GM18505 (cell line): ENCODE measurements around the gene MGMT.

ENCODE experiments used
- ATAC-seq: cut with Tn5 transposase; IDR thresholded peaks from one replicate; pipeline ENCODE4 v1.9.1; 2021; ENCODE audit not compliant: unreplicated experiment
- POLR2A ChIP-seq: IDR thresholded peaks from 4 replicates; pipeline ENCODE4 v1.6.1; 2011; ENCODE audit warnings: borderline replicate concordance; ENCODE audit not compliant: insufficient read depth, insufficient read length; ENCODE audit errors: extremely low read depth

MGMT gene

DNA sequence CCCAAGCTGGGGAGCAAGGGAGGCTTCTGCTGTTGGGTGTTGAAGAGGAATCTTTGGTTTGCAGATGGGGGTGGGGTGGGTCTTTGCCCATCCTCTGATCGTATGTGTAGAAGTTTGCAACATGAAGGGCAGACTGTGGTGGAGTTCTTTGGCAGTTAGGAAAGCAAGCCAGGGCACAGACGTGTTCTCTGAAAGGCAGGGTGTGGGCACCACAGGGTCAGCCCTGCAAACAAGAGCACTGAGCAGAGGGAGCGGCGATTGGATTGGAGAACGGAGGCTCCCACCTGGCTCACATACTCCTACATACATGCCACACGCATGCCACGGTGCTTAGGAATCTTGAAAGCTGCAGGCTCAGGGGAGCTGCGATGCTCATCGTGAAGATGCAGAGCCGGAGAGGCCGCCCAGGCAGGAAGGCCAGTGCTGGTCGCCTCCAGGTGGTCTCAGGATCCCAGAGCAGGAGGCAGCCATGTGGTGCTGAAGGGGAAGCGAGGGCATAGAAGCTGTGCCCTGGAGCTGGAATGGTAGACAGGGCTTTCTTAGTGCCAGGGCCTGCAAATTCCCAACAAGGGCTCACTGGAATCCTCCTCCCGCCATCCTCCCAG, 149.0 kb downstream of the MGMT start:
- no peak for ATAC-seq
- no peak for TF ChIP-seq POLR2A

DNA sequence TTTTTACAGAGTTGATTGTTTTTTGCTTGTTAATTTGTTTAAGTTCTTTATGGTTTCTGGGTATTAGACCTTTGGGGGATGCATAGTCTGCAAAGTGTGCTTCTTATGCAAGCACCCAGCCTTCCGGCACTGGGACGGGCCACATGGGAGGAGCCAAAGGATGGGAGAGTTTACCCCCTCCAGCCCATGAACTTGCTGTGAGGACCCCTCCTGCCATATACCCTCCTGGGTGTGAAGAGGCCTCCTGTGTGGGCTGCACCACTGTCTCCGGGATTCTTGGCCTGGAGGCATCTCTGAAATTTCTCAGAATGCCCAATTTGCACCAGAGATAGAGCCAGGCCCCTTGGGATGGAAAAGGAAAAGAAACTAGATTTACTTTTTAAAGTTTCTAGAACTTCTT, 150.7 kb downstream of the MGMT start:
- TF ChIP-seq POLR2A: no peak
- no peak for ATAC-seq

DNA sequence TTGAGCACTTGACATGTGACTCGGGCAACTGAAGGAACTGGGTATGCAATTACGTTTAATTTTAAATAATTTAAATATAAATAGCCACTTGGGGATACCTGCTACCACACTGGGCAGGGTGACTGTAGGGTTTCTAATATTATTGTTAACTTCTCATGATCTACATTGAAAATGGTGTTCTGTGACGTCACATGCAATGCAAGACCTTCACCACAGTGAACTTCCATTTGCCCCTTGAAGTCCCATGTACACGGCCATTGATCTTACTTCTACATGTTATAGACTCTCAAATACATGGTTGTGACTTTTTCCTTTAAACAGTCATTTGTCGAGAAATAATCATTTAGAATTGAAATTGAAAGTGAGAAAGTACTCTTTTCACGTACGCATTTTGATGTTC, 154.0 kb downstream of the MGMT start:
- ATAC-seq: no peak
- TF ChIP-seq POLR2A: no peak

DNA sequence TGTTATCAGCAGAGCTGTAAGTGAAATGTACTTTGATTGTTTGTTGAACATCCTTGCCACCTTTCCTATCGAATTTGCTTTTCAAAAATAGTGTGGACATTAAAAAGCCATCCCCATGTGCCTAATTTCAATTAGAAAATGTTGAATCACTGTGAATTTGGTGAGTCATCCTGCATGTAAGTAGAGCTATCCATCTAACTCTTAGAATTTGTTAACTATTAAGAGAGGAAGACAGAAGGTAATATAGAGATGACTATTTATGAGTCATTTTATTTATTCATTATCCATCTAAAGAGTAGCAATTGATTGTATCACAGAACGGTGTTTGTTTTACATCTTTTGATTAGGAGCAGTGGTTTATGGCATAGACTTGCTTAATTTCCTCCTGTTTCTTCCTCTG, 154.7 kb downstream of the MGMT start:
- TF ChIP-seq POLR2A: no peak
- no peak for ATAC-seq

DNA sequence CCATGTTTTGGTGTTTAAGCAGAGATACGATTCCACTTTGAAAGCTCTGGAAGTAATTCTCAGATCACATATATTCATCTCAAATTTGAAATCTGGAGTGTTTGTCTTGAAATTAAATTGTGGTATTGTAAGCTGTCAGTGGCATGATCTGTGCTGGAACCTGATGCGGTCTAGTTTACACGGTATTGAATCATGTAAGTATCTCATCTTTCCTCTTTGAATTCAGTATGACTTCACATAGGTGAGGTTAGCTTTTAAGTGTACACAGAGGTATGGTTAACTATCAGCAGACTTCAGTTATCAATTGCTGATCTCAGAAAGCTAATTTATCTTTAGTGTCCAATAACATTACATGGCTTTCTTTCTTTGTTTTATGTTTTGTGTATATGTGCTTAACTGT, 155.2 kb downstream of the MGMT start:
- no peak for ATAC-seq
- no peak for TF ChIP-seq POLR2A

DNA sequence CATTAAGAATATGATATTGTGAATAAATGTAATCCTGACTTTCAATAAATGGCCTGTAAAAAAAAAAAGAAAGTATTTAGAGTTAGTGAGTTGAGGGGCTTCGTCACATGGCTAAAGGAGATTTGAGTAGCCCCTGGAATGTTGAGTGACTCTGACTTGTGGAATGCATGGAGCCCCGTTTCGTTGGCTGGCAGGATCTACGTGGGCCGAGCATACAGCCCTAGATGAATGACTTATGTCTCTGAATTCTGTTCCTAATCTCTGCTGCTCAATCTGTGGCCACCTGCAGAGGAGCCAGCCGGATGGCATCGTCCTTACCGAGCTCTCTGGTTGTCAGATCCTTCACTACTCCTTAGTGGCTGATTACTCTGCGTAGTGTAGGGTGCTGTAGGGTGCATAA, 155.7 kb downstream of the MGMT start:
- ATAC-seq: no peak
- TF ChIP-seq POLR2A: no peak

DNA sequence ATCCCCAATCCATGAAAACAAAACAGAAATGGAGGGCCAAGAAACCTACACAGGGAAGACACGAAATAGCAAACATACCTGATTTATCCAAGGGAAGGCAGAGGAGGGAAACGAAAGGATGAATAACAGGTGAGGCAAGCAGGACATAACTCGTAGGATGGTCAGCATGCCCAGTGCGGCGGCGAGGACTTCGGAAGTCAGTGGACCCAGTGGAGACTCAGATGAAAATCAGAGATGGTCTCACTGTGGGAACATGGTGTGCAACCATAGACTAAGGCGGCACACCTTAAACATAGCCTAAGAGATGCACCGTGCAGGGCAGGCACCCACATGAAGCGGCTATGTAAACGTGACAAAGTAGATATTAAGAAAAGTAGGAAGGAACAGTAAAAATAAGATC, 157.5 kb downstream of the MGMT start:
- ATAC-seq: no peak
- no peak for TF ChIP-seq POLR2A

DNA sequence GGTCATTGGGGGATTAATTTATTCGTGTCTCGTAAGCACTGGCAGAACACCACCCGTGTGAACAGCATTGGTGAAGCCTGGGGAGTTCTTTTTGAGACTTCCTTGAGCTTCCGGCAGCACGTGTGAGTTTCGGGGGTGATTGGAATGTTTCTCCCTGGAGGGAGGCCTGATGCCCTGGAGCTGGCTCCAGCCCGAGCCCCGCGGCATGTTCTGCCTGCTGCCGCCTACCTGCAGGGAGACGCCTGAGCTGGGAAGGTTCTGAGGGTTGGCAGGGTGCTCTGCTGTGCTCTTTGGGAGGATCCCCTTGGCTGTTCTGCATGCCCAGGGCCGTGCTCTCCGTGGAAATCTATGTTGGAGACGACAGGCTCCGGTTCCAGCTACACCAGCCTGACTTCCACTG, 159.3 kb downstream of the MGMT start:
- no peak for TF ChIP-seq POLR2A
- ATAC-seq: no peak

DNA sequence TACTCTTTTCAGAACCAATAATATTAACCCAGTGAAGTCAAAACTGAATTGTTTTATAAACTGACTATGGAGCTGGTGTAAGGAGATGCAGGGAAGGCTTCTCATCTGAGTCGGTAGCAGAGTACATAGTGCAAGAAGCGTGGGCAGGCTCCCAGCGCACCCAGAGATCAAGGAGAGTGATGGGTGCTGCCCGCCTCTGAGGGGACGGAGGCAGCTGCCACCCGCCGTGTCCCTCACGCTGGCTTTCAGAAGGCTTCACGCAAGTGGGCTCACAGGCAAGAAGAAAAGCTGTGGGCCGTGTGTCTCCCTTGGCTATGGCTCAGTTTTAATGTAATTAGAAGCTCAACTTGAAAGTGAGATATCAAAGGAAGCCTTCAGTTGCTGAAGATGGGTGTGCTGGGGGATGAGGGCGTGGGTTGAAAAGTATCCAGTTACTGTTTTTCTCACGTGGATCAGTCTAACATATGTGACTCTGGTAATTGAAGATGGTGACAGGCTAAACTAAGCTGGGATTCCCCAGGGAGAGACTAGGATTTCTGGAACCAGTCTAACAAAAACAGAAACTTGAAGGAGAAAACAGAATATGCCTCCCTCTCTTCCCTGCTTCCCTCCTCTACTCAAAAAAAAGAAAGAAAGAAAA, 159.9 kb downstream of the MGMT start:
- TF ChIP-seq POLR2A: no peak
- ATAC-seq: no peak

DNA sequence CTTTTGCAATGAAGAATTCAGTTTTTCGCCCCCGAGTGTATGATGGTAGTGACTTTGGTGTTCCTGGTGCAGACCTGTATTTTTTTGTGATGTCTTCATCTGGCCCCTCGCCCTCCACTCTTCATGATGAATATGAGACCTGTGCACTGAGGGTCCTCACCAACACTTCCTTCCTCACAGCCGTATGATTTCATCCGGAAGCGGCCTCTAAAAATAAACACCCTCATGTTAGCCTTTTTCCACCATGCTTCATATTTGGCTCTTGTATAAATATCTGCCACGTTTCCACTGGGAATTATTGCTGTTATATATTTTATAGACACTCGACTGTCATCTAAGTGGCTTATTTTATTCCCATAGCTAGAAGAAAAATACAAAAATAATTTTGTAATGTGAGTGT, 160.4 kb downstream of the MGMT start:
- no peak for ATAC-seq
- TF ChIP-seq POLR2A: no peak

DNA sequence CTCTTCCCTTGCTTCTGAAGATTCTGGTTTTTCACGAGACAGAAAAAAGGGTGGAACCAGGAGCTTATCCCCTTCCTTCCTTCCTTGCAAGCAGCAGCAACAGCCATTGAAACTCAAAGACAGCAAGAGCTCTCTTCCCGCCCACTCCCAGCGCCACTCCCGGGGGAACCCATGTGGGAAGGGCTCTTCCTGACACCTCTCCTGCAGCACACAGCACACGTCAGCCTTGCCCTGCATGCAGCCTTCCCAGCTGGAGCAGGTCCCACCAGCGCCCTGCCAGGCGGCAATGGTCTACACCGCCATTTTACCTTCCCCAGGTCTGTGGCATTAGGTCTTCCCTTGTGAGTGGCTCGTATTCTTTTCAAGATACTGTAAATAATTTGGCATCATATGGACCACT, 161.8 kb downstream of the MGMT start:
- ATAC-seq: no peak
- TF ChIP-seq POLR2A: no peak

DNA sequence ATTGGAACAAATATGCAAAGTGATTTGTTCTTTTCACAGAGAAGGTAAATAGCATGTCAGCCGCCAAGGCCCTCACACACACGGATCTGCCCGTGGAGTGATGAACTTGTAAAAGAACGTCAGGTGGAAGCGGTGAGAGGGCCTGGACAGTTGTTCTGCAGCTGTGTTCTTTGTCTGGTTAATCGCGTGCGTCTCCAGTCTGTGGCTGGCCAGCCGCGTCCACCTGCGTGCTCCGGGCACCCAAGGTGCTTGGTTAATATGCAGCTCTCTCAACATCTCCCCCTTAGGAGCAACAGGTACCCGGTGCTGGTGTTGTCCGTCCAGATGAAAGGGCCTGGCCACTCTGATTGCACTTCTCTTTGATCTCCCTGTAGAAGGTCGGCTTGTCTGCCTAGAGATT, 162.9 kb downstream of the MGMT start:
- TF ChIP-seq POLR2A: no peak
- no peak for ATAC-seq

DNA sequence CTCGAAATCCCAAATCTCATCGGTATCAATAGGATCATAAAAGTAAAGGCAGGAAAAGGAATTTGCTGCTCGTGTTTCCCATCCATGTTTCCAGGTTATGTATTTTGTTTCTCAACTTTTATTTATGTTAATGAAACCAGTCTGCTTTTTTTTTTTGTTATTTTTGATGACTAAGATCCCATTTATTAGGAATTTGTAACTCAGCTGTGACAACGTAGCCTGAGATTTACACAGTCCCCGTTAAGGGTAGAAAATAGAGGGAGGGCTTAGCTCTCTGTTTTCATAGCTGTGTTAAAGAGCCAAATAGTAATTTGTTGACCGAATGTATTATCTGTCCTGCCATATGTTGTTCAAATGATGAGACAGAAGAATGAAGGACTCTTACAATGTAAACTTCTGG, 164.0 kb downstream of the MGMT start:
- TF ChIP-seq POLR2A: no peak
- no peak for ATAC-seq

DNA sequence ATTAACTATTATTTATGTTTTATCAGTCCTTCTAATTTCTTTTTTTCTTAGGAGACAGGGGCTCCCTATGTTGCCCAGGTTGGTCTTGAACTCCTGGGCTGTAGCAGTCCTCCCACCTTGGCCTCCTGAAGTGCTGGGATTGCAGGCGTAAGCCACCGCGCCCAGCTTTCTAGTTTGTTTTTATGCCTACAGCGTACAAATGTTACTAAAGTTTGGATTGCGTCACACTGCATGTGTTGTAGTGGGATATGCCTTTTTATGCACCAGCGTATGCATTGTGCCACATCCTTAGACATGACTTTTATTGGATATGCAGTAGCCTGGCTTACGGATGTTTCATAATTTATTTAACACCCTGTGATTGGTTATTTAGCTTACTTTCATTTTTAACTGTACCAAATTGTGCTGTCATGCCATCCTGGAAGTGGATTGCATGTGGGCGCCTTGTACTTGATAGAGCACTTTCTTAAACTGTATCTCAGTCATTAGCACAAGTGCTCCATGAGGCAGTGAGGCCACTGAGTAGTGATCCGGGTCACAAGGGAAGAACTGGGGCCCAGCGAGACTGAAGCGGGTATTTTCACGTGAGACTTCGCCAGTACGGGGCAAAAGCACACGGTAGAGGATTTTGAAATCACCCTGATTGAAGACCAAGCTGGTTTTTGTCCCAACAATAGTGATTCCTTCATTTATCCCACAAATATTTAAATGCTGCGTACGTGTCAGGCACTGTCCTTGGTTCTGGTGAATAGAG, 165.0 kb downstream of the MGMT start:
- no peak for ATAC-seq
- TF ChIP-seq POLR2A: no peak

DNA sequence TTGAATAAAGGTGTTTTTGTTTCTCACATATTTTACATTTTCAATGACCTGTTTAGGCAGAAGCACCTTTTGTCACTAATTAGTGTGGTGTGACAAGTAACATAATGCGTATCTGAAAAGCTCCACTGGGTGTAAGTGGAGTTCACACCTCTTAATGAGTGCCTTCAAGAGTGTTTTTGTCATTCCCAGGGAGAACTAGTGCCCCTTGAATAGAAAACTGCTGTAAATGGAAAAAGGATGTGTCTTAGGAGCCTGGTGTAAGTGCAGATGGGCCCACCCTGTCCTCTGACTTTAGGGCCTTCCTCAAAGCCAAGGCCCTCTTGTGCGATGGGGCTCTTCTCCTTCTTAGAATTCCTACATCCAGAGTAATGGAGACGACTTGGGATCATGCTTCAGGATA, 170.0 kb downstream of the MGMT start:
- ATAC-seq: no peak

DNA sequence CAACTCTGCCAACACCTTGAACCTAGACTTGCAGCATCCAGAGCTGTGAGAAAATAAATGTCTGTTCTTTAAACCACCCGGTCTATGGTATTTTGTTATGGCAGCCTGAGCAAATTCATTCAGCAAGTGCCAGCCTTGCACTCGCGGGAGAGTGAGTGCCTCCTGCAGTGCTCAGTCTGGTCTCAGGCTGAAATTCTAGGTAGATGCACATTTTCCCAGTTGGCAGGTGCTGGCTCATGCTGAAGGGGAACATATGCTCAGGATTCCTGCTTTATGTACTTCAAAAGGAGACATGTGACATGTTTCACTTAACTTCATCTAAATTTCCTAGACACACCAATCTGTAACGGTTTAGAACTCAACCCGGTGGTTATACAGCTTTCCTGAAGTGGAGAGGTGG, 170.8 kb downstream of the MGMT start:
- no peak for ATAC-seq
- TF ChIP-seq POLR2A: no peak

More for the DNA sequence above, 170.0 kb downstream of the MGMT start:
- TF ChIP-seq POLR2A: no peak
